CD4-positive, alpha-beta T cell treated with Interleukin-15 for 4 hours (primary cell): ENCODE measurements around the gene UBAP1L.
"Not testable (repeated sequence)": the region's sequence is repeated elsewhere in the genome, so short reads cannot be mapped to it uniquely, and the experiment has no call there.

ENCODE experiments used
- DNase-seq: peaks from one replicate; pipeline ENCODE4 v3.0.0-alpha.2; 2020; ENCODE audit warnings: low spot score

The UBAP1L gene

DNA sequence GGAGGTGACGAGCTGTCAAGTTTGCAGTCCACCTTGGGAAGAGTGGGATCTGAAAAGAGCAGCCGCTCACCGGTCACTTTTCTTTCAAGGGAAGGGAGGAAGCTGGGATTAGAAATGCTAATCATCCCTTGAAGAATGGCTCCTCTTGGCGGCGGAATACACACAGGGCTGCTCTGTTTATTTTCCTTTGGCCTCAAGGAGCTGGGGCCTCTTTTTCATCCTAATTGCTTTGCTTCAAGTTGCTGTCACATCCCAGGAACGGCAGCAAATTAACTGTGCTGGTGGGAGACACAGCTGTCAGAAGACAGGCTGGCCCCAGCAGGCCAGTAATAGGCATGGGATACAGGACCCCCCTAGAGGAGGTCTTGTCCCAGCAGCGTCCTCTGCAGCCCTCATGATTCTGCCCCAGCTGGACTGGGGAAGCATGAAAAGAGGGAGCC lies 31.7 kb downstream of the UBAP1L start:
- DNase-seq = no peak

DNA sequence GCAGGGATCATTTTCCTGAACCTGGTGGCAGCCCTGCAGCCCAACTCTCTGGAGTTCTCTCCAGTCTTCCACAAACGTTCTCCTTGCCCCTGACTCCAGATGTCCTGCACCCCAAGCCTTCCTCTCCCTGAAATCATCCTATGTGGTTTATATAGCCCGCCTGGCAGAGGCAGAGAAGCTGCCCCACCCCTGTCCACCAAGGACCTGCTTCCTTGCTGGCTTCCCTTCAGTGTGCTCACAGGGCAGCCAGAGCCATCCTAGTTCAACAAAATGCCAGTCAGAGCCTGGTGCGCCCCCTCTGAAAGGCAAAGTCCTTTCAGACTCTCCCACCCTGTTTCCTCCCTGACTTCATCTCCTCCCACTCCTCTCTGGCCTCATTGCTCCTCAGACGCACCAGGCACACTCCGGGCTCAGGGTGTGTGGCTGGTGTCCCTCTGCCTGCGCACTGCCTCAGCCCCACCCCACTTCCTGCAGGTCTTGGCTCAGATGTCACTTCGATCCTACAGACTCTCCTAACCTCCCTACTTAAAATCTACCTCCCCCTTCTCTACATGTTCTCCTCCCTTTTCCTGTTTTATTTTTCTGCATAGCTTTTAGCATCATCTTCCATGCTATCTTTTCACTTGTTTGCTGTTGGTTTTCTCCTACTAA lies 32.6 kb downstream of the UBAP1L start:
- DNase-seq = no peak

DNA sequence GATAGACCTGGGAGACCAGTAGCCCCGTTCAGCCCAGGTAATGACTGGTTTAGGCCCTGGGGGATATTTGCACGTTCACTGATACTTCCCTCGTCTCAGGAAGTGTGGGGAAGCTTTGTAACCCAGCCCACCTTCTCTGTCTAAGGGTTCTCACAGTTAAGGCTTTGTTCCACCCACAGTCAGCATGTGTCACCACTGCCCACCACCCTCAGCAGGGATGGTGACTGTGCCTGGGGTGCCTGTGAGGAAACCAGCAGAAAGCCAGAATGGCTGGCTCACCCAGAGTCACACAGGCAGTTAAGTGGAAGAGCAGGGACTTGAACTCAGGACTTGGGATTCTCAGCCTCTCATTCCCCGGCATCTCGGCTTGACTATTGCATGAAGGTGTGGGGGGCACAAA lies 33.2 kb downstream of the UBAP1L start:
- DNase-seq = no peak

DNA sequence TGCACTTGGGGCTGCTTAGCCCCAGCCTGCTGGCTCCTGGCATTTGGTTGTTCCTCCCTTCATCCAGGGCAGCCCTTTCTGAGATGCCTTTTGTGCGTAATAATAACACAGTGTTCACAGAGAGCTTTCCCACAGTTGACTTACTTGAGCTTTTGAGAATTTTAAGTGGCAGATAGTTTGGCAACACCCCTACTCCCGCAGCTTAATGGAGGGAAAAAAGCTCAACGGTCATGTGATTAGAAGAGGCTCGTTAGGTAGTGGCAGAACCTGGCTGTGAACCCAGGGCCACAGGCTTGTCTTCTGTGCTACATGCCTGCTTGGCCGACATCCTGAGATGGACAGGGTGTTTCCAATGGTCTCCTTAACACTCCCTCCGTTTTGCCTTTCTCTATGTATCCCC lies 33.7 kb downstream of the UBAP1L start:
- no peak for DNase-seq

DNA sequence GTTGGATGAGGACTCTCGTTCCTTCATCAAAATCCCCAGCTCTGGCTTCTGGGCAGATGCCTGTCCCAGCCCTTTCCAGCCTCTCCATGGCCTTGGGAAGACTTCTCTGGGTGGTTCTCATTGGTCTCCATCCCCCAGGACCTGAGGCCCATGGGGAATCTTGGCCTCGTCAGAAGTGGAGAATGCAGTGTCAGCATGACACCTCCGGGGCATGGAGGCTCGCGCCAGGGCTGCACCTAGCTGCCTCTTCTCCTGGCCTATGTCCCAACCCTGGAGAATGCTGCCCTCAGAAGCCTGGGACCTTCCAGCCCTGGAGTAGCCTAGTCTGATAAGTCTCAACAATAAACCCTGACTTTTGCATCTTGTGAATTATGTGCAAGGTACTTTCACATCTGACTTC lies 35.4 kb downstream of the UBAP1L start:
- DNase-seq = no peak

DNA sequence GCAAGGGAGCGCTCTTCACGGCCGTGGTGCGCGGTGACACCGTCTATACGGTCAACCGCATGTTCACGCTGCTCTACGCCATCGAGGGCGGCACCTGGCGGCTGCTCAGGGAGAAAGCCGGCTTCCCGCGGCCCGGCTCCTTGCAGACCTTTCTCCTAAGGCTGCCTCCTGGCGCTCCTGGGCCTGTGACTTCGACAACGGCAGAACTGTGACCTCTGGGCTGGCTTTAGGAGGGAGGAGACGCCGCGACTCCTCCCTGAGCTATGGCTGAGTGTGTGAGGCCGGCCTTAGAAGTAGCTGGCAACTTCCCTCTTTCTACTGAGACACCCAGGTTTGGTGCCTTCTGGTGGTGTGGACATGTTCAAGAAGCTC lies 37.0 kb downstream of the UBAP1L start:
- peak; percentile 35 for DNase-seq

DNA sequence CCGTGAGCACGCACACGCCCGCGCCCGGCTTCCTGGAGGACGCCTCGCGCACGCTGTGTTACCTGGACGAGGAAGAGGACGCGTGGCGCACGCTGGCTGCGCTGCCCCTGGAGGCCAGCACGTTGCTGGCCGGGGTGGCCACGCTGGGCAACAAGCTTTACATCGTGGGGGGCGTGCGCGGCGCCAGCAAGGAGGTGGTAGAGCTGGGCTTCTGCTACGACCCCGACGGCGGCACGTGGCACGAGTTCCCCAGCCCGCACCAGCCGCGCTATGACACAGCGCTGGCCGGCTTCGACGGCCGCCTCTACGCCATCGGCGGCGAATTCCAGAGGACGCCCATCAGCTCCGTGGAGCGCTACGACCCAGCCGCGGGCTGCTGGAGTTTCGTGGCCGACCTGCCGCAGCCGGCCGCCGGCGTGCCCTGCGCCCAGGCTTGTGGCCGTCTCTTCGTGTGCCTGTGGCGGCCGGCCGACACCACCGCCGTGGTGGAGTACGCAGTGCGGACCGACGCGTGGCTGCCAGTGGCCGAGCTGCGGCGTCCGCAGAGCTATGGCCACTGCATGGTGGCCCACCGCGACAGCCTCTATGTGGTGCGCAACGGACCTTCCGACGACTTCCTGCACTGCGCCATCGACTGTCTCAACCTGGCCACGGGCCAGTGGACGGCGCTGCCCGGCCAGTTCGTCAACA lies 37.6 kb downstream of the UBAP1L start:
- DNase-seq = no peak

DNA sequence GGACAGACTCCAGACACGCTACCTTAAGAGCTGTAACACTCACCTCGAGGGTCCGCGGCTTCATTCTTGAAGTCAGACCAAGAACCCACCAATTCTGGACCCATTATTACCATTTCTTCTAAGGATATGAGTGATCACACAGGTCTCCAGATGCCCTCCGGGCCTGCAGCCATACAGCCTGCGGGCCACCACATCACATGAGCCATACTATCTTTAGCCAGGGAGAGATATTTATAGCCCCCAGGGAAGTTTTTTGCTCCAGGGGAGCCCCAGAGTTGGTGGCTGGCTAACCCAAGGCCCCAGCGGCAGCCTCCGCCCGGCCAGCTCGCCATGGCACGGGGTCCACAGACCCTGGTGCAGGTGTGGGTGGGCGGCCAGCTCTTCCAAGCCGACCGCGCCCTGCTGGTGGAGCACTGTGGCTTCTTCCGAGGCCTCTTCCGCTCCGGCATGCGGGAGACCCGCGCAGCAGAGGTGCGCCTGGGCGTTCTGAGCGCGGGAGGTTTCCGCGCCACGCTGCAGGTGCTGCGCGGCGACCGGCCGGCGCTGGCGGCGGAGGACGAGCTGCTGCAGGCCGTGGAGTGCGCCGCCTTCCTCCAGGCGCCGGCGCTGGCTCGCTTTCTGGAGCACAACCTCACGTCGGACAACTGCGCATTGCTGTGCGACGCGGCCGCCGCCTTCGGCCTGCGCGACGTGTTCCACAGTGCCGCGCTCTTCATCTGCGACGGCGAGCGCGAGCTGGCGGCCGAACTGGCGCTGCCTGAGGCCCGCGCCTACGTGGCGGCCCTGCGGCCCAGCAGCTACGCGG lies 38.3 kb downstream of the UBAP1L start, which contains the start of gene KBTBD13:
Gene KBTBD13 (plus strand): TSS at position 261 of the 805 bp plus-strand sequence. CDS start 70 bp downstream, at position 331.
- DNase-seq = no peak

DNA sequence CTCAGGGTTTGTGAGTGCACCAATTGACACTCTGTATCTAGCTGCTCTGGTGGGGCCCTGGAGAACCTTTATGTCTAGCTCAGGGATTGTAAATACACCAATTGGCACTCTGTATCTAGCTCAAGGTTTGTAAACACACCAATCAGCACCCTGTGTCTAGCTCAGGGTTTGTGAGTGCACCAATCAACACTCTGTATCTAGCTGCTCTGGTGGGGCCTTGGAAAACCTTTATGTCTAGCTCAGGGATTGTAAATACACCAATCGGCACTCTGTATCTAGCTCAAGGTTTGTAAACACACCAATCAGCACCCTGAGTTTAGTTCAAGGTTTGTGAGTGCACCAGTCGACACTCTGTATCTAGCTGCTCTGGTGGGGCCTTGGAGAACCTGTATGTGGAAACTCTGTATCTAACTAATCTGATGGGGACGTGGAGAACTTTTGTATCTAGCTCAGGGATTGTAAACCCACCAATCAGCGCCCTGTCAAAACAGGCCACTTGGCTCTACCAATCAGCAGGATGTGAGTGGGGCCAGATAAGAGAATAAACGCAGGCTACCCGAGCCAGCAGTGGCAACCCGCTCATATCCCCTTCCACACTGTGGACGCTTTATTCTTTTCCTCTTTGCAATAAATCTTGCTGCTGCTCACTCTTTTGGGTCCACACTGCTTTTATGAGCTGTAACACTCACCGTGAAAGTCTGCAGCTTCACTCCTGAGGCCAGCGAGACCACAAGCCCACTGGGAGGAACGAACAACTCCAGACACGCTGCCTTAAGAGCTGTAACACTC lies 39.2 kb downstream of the UBAP1L start:
- not testable (repeated sequence) for DNase-seq

DNA sequence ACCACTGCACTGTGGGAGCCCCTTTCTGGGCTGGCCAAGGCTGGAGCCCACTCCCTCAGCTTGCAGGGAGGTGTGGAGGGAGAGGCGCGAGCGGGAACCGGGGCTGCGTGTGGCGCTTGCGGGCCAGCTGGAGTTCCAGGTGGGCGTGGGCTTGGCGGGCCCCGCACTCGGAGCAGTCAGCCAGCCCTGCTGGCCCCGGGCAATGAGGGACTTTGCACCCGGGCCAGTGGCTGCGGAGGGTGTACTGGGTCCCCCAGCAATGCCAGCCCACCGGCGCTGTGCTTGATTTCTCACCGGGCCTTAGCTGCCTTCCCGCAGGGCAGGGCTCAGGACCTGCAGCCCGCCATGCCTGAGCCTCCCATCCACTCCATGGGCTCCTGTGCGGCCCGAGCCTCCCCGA lies 40.1 kb downstream of the UBAP1L start:
- DNase-seq = not testable (repeated sequence)

DNA sequence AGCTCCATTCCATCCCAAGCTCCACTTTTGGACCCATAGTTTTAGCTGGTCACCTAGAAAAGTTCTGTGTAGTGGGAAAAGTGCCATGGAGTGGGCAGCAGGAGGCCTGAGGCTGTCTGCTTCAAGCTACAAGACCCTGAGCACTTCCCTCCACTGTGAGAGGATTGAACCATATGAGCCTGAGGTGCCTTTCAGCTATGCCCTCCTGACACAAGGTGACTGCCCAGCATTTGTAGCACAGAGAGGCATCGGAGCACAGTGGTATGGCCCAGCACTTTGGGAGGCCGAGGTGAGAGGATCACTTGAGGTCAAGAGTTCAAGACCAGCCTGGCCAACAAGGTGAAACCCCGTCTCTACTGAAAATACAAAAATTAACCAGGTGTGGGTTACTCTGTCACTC lies 42.4 kb downstream of the UBAP1L start:
- DNase-seq = no peak

DNA sequence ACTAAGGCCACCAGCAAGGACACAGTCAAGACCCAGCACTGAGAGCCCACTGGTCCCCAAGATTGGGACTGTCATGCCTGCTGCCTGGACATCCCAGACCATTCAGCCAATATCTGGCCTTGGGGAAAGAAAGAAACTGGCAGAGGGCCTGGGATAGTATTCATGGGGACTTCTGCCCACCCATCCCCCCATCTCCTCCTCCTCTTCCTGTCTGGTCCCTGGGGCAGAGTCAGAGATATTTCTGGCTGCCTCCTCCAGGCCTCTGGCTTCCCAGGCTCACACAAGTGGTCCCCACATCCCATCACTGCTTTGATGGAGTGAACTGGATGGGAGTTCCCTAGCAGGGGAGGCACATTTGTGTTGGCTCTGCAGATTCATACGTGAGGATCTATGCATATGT lies 43.0 kb downstream of the UBAP1L start:
- no peak for DNase-seq

DNA sequence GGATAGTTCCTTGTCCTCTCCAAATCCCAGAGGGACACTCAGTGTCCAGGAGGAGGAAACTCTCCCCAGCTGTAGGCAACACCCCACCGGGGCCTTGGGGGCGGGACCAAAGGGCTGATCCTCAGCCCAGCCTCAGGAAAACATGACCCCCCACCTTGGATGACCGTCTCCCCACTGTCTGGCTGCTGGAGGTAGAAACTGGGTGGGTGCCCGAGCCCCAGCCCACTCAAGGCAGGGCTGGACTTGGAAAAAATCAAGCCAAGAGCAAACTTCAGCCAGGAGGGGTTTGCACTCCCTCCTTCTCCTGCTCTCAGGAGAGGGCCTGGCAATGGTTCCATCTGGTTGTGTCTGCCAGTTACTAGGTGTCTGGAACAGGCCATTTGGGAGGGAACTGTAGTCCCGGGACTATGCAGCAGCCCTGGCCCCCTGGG lies 43.6 kb downstream of the UBAP1L start:
- DNase-seq = no peak

DNA sequence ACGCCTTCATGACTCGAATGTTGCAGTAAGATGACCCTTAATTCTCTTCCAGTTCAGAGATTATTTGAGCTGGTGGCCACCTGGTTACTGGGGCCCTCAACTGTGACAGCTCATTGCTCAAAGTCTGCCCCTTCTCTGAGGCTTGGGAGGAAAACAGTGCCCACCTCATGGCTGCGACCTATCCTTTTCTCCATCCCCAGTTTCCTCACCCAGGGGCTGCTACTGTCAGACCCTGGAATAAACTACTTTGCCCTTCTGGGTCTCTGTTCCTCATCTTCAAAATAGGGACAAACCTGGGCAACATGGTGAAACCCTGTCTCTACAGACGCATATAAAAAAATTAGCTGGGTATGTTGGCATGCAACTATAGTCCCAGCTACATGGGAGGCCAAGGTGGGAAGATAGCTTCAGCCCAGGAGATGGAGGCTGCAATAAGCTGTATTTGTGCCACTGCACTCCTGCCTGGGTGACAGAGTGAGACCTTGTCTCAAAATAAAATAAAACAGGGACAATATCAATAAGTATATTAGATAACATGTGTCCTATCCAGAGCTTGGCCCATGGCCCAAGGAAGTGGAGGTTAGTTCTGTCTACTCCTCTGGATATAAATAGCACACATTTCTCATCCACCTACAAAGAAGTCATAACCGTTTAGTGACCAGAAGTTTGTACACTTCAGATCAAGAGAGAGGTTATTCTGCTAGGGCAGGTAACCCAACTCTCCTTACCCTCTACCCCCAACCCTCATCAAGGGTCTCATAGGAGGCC lies 45.0 kb downstream of the UBAP1L start:
- DNase-seq = no peak

DNA sequence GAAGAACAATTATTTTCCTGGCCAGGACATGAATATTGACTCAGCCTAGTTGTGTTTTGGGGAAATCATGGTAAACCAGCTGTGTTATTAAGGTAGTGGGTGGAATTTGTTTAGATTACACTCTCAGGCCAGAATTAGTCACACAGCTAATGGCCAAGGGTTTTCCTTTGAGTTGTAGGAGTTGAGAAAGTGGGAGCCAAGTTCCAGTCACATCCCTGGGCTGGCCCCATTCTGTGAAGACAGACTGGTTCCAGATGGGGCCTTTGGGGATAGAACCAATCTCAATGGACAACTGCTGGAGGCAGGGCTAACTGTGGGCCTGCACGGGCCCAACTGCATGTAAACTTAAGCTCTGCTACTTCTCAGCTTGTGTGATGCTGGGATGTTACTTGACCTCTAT lies 45.8 kb downstream of the UBAP1L start:
- DNase-seq = no peak

DNA sequence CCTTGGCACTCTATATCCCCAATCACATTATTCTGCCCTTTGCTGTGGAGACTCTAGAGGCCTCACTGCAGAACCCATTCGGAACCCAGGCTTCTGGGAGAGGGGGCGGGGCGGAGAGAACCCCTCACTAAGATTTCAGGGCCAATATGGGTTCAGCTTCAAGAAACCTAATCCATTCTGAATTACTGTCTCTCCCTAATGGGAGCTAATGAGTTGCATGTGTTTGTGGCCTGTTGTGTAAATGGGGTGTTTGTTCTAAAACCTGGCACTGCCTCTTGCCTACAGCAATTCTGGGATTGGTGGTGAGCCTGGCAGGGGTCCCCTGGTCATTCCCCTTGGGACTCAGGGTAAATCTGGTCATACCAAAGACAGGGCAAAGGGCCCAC lies 46.6 kb downstream of the UBAP1L start:
- DNase-seq = no peak

DNA sequence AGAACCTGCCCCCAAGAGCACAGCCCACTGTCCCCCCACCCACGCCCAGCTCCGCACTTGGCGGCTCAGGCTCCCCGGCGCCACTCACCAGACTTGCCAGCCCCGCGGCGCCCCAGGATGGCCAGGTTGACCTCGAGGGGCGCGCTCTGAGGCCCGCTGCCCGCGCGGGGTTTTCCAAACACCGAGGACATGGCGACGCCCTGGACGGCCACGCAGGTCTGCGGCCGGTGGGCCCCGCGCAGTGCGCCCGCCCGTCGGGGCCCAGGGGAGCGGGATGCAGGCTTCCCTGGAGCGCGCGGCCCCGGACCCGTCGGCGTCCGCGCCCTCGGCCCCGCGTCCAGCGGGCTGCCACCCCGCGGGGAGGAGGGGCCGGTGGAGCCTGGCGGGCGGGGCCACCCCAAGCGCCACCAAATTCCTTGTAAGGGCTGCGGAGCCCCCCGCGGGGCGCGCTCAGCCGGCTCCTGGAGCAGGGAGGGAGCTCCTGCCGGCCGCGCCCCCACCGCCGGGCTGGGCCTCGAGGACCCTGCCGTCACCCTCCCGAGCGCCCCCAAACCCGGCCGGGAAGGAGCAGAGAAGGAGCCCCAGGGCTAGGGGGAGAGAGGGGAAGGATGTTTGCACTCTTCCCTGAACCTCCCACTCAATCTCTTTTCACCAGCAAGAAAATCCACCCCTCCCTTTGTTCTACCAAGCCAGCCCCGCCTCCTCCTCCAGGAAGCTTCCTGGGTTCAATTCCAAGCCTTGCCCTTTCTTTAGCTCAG lies 47.2 kb downstream of the UBAP1L start, which contains the start of gene RASL12:
Gene RASL12 (minus strand): TSS at position 347 of the 758 bp plus-strand sequence. CDS start 156 bp downstream, at position 191.
- no peak for DNase-seq

DNA sequence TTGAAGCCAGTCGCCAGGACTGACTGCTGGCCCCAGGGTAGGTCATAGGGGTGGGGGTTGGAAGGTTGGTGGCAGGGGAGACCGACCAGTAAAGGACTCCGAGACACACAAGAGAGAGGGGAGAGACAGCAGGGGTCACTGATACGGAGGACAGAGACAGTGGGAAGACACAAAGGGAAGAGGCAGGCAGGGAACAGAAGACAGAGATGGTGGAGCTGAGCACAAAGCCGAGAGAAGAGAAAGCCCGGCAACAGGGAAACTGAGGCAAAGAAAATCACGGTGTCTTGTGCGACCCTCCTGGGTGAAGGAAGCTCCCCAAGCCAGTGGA lies 47.7 kb downstream of the UBAP1L start:
- no peak for DNase-seq

DNA sequence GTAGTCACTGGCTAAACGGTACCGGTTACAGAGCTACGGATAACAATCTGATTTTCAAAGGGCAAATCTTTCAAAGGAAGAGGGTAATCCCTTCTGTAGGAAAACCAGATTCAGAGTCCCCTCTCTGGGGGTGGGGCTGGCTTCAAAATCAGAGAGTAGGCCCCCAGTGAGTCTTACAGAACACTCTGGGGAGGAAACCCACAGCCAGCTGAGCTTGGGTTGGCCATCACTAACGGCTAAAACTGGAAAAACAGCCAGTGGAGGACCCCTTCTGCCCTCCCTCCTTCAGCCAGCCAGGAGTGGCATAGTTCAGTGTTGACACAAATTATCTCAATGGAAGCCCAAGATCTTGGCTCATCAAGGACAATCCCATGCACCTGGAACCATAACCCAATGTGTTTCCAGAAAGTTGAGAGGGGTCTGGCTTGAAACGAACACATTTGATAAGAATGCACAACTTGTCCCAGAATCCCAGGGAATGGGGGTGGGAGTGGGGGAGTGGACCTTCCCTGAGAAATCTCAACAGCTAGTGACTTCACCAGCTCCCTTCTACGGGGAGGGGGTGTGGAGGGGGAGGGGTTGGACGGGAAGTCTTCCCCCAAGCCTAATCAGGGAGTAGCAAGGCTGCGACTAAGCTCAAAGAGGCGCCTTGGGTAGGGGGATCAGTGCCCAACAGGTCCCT lies 48.2 kb downstream of the UBAP1L start:
- no peak for DNase-seq

DNA sequence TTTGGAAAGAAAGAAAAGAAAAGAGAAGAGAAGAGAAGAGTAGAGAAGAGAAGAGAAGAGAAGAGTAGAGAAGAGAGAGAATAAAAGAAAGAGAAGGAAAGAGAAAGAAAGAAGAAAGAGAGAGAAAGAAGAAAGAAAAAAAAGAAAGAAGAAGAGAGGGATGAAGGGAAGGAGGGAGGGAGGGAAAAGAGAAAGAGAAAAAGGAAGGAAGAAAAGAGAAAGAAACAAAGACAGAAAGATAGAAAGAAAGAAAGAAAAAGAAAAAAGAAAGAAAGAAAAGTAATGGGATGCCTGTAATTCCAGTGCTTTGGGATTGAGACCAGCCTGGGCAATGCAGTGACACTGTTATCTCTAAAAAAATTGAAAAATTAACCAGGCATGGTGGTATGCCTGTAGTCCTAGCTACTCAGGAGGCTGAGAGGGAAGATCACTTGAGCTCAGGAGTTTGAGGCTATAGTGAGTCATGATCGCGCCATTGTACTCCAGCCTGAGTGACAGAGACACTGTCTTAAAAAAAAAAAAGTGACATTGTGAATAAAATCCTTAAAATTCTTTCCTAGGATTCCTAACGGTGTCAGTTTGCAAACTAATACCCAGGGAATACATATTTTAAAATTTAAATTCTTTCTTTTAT lies 48.9 kb downstream of the UBAP1L start:
- no peak for DNase-seq
